Activated T-cell treated with anti-CD3 and anti-CD28 coated beads for 1 hour (primary cell): ENCODE results near the gene TTC39B.
A peak's percentile ranks its signal among the peaks of the same experiment; 100 is the strongest.

Experiments
- DNase-seq: peaks from one replicate; pipeline ENCODE4 v3.0.0-alpha.2; 2020; ENCODE audit warnings: low read depth

The TTC39B gene

GRCh38 chr9:15161753-15162152 is 145.3 kb downstream of the TTC39B start:
- DNase-seq: no peak

- DNase-seq: no peak
Observed at GRCh38 chr9:15160673-15161072, 146.3 kb downstream of the TTC39B start.

- no peak for DNase-seq
Observed at GRCh38 chr9:15158064-15158463, 149.0 kb downstream of the TTC39B start.

- DNase-seq: no peak
Observed at GRCh38 chr9:15157381-15157780, 149.6 kb downstream of the TTC39B start.

GRCh38 chr9:15156241-15156640 is 150.8 kb downstream of the TTC39B start:
- DNase-seq: no peak

- DNase-seq: no peak
Observed at GRCh38 chr9:15155826-15156225, 151.2 kb downstream of the TTC39B start.

- no peak for DNase-seq
Observed at GRCh38 chr9:15155323-15155722, 151.7 kb downstream of the TTC39B start.

- no peak for DNase-seq
Observed at GRCh38 chr9:15154677-15155076, 152.3 kb downstream of the TTC39B start.

- no peak for DNase-seq
Observed at GRCh38 chr9:15153961-15154360, 153.1 kb downstream of the TTC39B start.

GRCh38 chr9:15150939-15151338 is 156.1 kb downstream of the TTC39B start:
- DNase-seq: no peak

GRCh38 chr9:15149450-15149849 is 157.6 kb downstream of the TTC39B start:
- no peak for DNase-seq

GRCh38 chr9:15146268-15146700 is 160.7 kb downstream of the TTC39B start:
- no peak for DNase-seq

GRCh38 chr9:15144622-15145061 is 162.4 kb downstream of the TTC39B start:
- no peak for DNase-seq

GRCh38 chr9:15142878-15143534 is 164.0 kb downstream of the TTC39B start:
- DNase-seq: no peak

- no peak for DNase-seq
Observed at GRCh38 chr9:15140051-15140450, 167.0 kb downstream of the TTC39B start.

- no peak for DNase-seq
Observed at GRCh38 chr9:15139469-15139868, 167.5 kb downstream of the TTC39B start.

GRCh38 chr9:15138357-15138686 is 168.7 kb downstream of the TTC39B start:
- DNase-seq: no peak

- no peak for DNase-seq
Observed at GRCh38 chr9:15137658-15138356, 169.2 kb downstream of the TTC39B start.

- no peak for DNase-seq
Observed at GRCh38 chr9:15137089-15137488, 169.9 kb downstream of the TTC39B start.

GRCh38 chr9:15136646-15137045 is 170.4 kb downstream of the TTC39B start:
- DNase-seq: no peak

- DNase-seq: peak; percentile 11
Observed at GRCh38 chr9:15135164-15135792, 171.7 kb downstream of the TTC39B start.

GRCh38 chr9:15133488-15133887 is 173.5 kb downstream of the TTC39B start:
- no peak for DNase-seq

- DNase-seq: no peak
Observed at GRCh38 chr9:15132091-15132490, 174.9 kb downstream of the TTC39B start.
